Gastrocnemius medialis (tissue), 4 donors: Measurements from ENCODE around the gene CDK10.

Experiments
- POLR2A ChIP-seq, 2 donors: fragments of 450-650 bp; IDR thresholded peaks; one replicate each; pipeline ENCODE4 v1.6.1; 2017; ENCODE audit warnings: antibody characterized with exemption in 2 of 2, mild to moderate bottlenecking in 2 of 2, moderate library complexity in 2 of 2
- TF ChIP-seq, protein P1 (sequence below), 5 experiments: fragments of 450-650 bp in 3 of 5; fragments of 200-600 bp in 2 of 5; sonication (generic) in 2 of 5; IDR thresholded peaks in 4 of 5; conservative IDR thresholded peaks in 1 of 5; 1 replicate in 4 of 5; 2 replicates in 1 of 5; pipeline ENCODE4 v1.5.1; 2016 to 2019; ENCODE audit warnings: antibody characterized with exemption in 5 of 5, mild to moderate bottlenecking in 3 of 5, moderate library complexity in 3 of 5

GRCh38 chr16:89691986-89692569, 5.6 kb downstream of the CDK10 start:
- TF ChIP-seq, protein P1, sequence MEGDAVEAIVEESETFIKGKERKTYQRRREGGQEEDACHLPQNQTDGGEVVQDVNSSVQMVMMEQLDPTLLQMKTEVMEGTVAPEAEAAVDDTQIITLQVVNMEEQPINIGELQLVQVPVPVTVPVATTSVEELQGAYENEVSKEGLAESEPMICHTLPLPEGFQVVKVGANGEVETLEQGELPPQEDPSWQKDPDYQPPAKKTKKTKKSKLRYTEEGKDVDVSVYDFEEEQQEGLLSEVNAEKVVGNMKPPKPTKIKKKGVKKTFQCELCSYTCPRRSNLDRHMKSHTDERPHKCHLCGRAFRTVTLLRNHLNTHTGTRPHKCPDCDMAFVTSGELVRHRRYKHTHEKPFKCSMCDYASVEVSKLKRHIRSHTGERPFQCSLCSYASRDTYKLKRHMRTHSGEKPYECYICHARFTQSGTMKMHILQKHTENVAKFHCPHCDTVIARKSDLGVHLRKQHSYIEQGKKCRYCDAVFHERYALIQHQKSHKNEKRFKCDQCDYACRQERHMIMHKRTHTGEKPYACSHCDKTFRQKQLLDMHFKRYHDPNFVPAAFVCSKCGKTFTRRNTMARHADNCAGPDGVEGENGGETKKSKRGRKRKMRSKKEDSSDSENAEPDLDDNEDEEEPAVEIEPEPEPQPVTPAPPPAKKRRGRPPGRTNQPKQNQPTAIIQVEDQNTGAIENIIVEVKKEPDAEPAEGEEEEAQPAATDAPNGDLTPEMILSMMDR (IDR thresholded peaks at IDR 0.05 in 4 of 5, conservative IDR thresholded peaks at IDR 0.05 in 1 of 5): no peak
- no peak for TF ChIP-seq POLR2A (IDR thresholded peaks at IDR 0.05)
